ENCODE data around the gene CELF1.

DNA sequence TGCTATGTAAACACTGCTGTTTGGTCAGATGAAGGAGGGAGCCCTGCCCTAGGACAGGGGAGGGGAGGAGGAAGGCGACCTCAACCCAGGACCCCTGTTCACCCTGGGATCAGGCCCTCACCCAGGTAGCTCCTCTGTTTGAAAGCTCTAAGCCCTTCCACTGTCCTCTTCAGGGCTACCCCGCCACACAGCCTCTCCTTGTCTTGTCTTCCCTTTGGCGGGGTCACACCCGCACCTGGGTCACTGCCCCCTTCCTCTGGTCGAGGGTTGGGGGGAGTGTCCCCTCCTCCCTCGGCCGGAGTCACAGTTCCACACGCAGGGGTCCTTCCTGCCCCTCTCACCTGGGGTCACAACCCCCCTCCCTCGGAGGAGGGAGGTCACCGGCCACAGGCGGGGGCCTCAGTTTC, 12.0 kb upstream of the CELF1 start:
- no peak for TF ChIP-seq SMC3 (conservative IDR thresholded peaks at IDR 0.05; ENCODE audit: poor library complexity)
- TF ChIP-seq, protein P1, sequence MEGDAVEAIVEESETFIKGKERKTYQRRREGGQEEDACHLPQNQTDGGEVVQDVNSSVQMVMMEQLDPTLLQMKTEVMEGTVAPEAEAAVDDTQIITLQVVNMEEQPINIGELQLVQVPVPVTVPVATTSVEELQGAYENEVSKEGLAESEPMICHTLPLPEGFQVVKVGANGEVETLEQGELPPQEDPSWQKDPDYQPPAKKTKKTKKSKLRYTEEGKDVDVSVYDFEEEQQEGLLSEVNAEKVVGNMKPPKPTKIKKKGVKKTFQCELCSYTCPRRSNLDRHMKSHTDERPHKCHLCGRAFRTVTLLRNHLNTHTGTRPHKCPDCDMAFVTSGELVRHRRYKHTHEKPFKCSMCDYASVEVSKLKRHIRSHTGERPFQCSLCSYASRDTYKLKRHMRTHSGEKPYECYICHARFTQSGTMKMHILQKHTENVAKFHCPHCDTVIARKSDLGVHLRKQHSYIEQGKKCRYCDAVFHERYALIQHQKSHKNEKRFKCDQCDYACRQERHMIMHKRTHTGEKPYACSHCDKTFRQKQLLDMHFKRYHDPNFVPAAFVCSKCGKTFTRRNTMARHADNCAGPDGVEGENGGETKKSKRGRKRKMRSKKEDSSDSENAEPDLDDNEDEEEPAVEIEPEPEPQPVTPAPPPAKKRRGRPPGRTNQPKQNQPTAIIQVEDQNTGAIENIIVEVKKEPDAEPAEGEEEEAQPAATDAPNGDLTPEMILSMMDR (IDR thresholded peaks at IDR 0.05; ENCODE audit: poor library complexity, severe bottlenecking), result no peak
- no peak for TF ChIP-seq TAF1 (IDR thresholded peaks at IDR 0.05; ENCODE audit: low read depth)
- no peak for TF ChIP-seq EZH2 (IDR thresholded peaks at IDR 0.05; ENCODE audit: borderline replicate concordance, insufficient read depth, low read length, poor library complexity, severe bottlenecking)
- no peak for TF ChIP-seq POLR2AphosphoS5 (IDR thresholded peaks at IDR 0.05)
- no peak for TF ChIP-seq RAD21 (conservative IDR thresholded peaks at IDR 0.05)
- no peak for TF ChIP-seq EP300 (conservative IDR thresholded peaks at IDR 0.05; ENCODE audit: poor library complexity, severe bottlenecking)

Data from neural cell (in vitro differentiated cells).